Gastroesophageal sphincter (tissue), 4 donors: ENCODE data around the gene KCNK2. TPM values are rescaled to one million over a fixed set of nuclear protein-coding genes. Genes with fewer than 3 reads are reported as not detected.

Experiments
- ATAC-seq: fragments of 150-250 bp; one replicate; pipeline ENCODE4 v1.9.1; 2016; ENCODE audit warnings: mild to moderate bottlenecking, moderate library complexity
- H3K27ac ChIP-seq, 4 donors: fragments of 200-600 bp; sonication (generic) in 3 of 4; 1 replicate in 3 of 4; 2 replicates in 1 of 4; pipeline ENCODE4 v1.5.1; 2016 to 2019
- H3K27me3 ChIP-seq: fragments of 200-600 bp; sonication (generic); one replicate; pipeline ENCODE4 v1.5.1; 2019
- H3K36me3 ChIP-seq, 2 donors: fragments of 200-600 bp; sonication (generic); one replicate each; pipeline ENCODE4 v1.5.1; 2019; ENCODE audit warnings: control low read depth in 1 of 2
- H3K4me1 ChIP-seq, 3 donors: fragments of 200-600 bp; sonication (generic); 1 replicate in 2 of 3; 2 replicates in 1 of 3; pipeline ENCODE4 v1.5.1; 2016 to 2019; ENCODE audit warnings: control low read depth in 2 of 3
- H3K4me3 ChIP-seq, 2 donors: fragments of 200-600 bp; sonication (generic); one replicate each; pipeline ENCODE4 v1.5.1; 2019; ENCODE audit warnings: mild to moderate bottlenecking in 1 of 2, moderate library complexity in 1 of 2
- H3K9me3 ChIP-seq, 3 donors: fragments of 200-600 bp; sonication (generic); one replicate each; pipeline ENCODE4 v1.5.1; 2017 to 2019; ENCODE audit warnings: control low read depth in 2 of 3
- CTCF ChIP-seq, 4 experiments: fragments of 200-600 bp in 2 of 4; fragments of 450-650 bp in 2 of 4; sonication (generic) in 1 of 4; IDR thresholded peaks; one replicate each; pipeline ENCODE4 v1.5.1; 2017 to 2019; ENCODE audit warnings: antibody characterized with exemption in 4 of 4, mild to moderate bottlenecking in 2 of 4, moderate library complexity in 2 of 4
- EP300 ChIP-seq: sonication (generic); formaldehyde crosslinking; IDR thresholded peaks from one replicate; pipeline ENCODE4 v1.6.1; 2017; ENCODE audit warnings: antibody characterized with exemption, mild to moderate bottlenecking
- POLR2A ChIP-seq, 2 donors: fragments of 450-650 bp; IDR thresholded peaks; one replicate each; pipeline ENCODE4 v1.6.1; 2017; ENCODE audit warnings: antibody characterized with exemption in 2 of 2, mild to moderate bottlenecking in 2 of 2, moderate library complexity in 1 of 2
- POLR2AphosphoS5 ChIP-seq: sonication (generic); formaldehyde crosslinking; IDR thresholded peaks from one replicate; pipeline ENCODE4 v1.6.1; 2017; ENCODE audit warnings: antibody characterized with exemption
- WGBS, 2 donors: methylation state at CpG; one replicate each; pipeline ENCODE4 v1.1.5; 2018; ENCODE audit warnings: low coverage in 1 of 2; 5-methylcytosine and 5-hydroxymethylcytosine counted together
- total RNA-seq, 4 donors: library from RNA; depleted of rRNA; stranded (reverse); fragments of >200 nt; gene quantifications; one replicate each; pipeline ENCODE4 v1.1.0, GENCODE V29; 2016

KCNK2 gene
- total RNA-seq, 4 donors from 2014 or later = 1.1 to 3.7 (median 1.6) TPM

- Histone ChIP-seq H3K27ac (no peak overlapping the region), H3K27me3 (no peaks in the 10 kb centered on the region), H3K4me3 (no peak overlapping the region), H3K4me1 (no peaks in the 10 kb centered on the region), H3K36me3 (no peaks in the 10 kb centered on the region), H3K9me3 (no peaks in the 10 kb centered on the region)
- TF ChIP-seq CTCF (IDR thresholded peaks at IDR 0.05) (no peak), POLR2AphosphoS5 (no peak), POLR2A (IDR thresholded peaks at IDR 0.05) (no peak), EP300 (no peak)
- no peak for ATAC-seq
- 74 to 77% methylated on average over 4 to 5 of the region's 5 CpGs for WGBS, 2 donors
These were observed 36.7 kb upstream of the KCNK2 start for GRCh38 chr1:215045698-215046308.

- ATAC-seq = no peak
These were observed 30.1 kb upstream of the KCNK2 start for GRCh38 chr1:215052256-215053015.

GRCh38 chr1:215054266-215054665, 28.3 kb upstream of the KCNK2 start:
- WGBS, 2 donors = 44 to 80% methylated on average over 3 to 6 of the region's 6 CpGs
- Histone ChIP-seq H3K27me3 (no peaks in the 10 kb centered on the region), H3K36me3 (no peaks in the 10 kb centered on the region), H3K4me3 (no peak overlapping the region), H3K9me3 (no peaks in the 10 kb centered on the region), H3K4me1 (no peaks in the 10 kb centered on the region), H3K27ac (no peak overlapping the region)
- TF ChIP-seq POLR2AphosphoS5 = no peak
- TF ChIP-seq POLR2A (IDR thresholded peaks at IDR 0.05) = no peak
- no peak for TF ChIP-seq EP300
- TF ChIP-seq CTCF (IDR thresholded peaks at IDR 0.05) = no peak
- ATAC-seq = no peak

More at GRCh38 chr1:215052256-215053015, 30.1 kb upstream of the KCNK2 start:
- H3K9me3 ChIP-seq = no peaks in the 10 kb centered on the region
- no peaks in the 10 kb centered on the region for H3K36me3 ChIP-seq
- H3K4me1 ChIP-seq = no peaks in the 10 kb centered on the region
- no peak overlapping the region for H3K4me3 ChIP-seq
- TF ChIP-seq POLR2AphosphoS5 = no peak
- no peak for TF ChIP-seq CTCF (IDR thresholded peaks at IDR 0.05)
- TF ChIP-seq EP300 = no peak
- TF ChIP-seq POLR2A (IDR thresholded peaks at IDR 0.05) = no peak
- H3K27me3 ChIP-seq = no peaks in the 10 kb centered on the region
- no peak overlapping the region for H3K27ac ChIP-seq

- ATAC-seq = no peak
- Histone ChIP-seq H3K27ac (no peak overlapping the region), H3K4me3 (no peak overlapping the region), H3K9me3 (no peaks in the 10 kb centered on the region), H3K27me3 (no peaks in the 10 kb centered on the region), H3K36me3 (no peaks in the 10 kb centered on the region), H3K4me1 (no peaks in the 10 kb centered on the region)
- TF ChIP-seq POLR2A (IDR thresholded peaks at IDR 0.05) (no peak), CTCF (IDR thresholded peaks at IDR 0.05) (no peak), EP300 (no peak), POLR2AphosphoS5 (no peak)
- 36 to 43% methylated on average over 2 of the region's 2 CpGs for WGBS, 2 donors
These were observed 27.1 kb upstream of the KCNK2 start for GRCh38 chr1:215055281-215055935.
